ENCODE data around the gene SLC15A1.

Gene SLC15A1

GRCh38 chr13:98738213-98738612, 14.3 kb downstream of the SLC15A1 start:
- TF ChIP-seq MAX (IDR thresholded peaks at IDR 0.05; ENCODE audit: low read depth, low read length): no peak
- TF ChIP-seq MYC (IDR thresholded peaks at IDR 0.05; ENCODE audit: low read depth, low read length): no peak
- TF ChIP-seq POLR2A (IDR thresholded peaks at IDR 0.05; ENCODE audit: extremely low read depth, insufficient read length): no peak
- TF ChIP-seq CTCF (IDR thresholded peaks at IDR 0.05; ENCODE audit: low read depth, low read length): no peak
- no peak overlapping the region for H3K4me3 ChIP-seq (ENCODE audit: low read depth, low read length)
- no peak for DNase-seq (ENCODE audit: low read depth)

GRCh38 chr13:98731925-98732324, 20.5 kb downstream of the SLC15A1 start:
- TF ChIP-seq MYC (IDR thresholded peaks at IDR 0.05; ENCODE audit: low read depth, low read length) (no peak), POLR2A (IDR thresholded peaks at IDR 0.05; ENCODE audit: extremely low read depth, insufficient read length) (no peak), MAX (IDR thresholded peaks at IDR 0.05; ENCODE audit: low read depth, low read length) (no peak), CTCF (IDR thresholded peaks at IDR 0.05; ENCODE audit: low read depth, low read length) (no peak)
- DNase-seq (ENCODE audit: low read depth): no peak
- H3K4me3 ChIP-seq (ENCODE audit: low read depth, low read length): no peak overlapping the region

- TF ChIP-seq MAX (IDR thresholded peaks at IDR 0.05; ENCODE audit: low read depth, low read length) (no peak), MYC (IDR thresholded peaks at IDR 0.05; ENCODE audit: low read depth, low read length) (no peak), POLR2A (IDR thresholded peaks at IDR 0.05; ENCODE audit: extremely low read depth, insufficient read length) (no peak), CTCF (IDR thresholded peaks at IDR 0.05; ENCODE audit: low read depth, low read length) (no peak)
- no peak for DNase-seq (ENCODE audit: low read depth)
- no peak overlapping the region for H3K4me3 ChIP-seq (ENCODE audit: low read depth, low read length)
Measured at GRCh38 chr13:98731038-98731437, 21.4 kb downstream of the SLC15A1 start.

- DNase-seq (ENCODE audit: low read depth): no peak
- TF ChIP-seq MYC (IDR thresholded peaks at IDR 0.05; ENCODE audit: low read depth, low read length): no peak
- no peak for TF ChIP-seq MAX (IDR thresholded peaks at IDR 0.05; ENCODE audit: low read depth, low read length)
- TF ChIP-seq POLR2A (IDR thresholded peaks at IDR 0.05; ENCODE audit: extremely low read depth, insufficient read length): no peak
- no peak for TF ChIP-seq CTCF (IDR thresholded peaks at IDR 0.05; ENCODE audit: low read depth, low read length)
- H3K4me3 ChIP-seq (ENCODE audit: low read depth, low read length): no peak overlapping the region
Measured at GRCh38 chr13:98730441-98730840, 22.0 kb downstream of the SLC15A1 start.

GRCh38 chr13:98729658-98730057, 22.8 kb downstream of the SLC15A1 start:
- no peak overlapping the region for H3K4me3 ChIP-seq (ENCODE audit: low read depth, low read length)
- DNase-seq (ENCODE audit: low read depth): no peak
- TF ChIP-seq MAX (IDR thresholded peaks at IDR 0.05; ENCODE audit: low read depth, low read length): no peak
- TF ChIP-seq MYC (IDR thresholded peaks at IDR 0.05; ENCODE audit: low read depth, low read length): no peak
- TF ChIP-seq POLR2A (IDR thresholded peaks at IDR 0.05; ENCODE audit: extremely low read depth, insufficient read length): no peak
- no peak for TF ChIP-seq CTCF (IDR thresholded peaks at IDR 0.05; ENCODE audit: low read depth, low read length)

- TF ChIP-seq CTCF (IDR thresholded peaks at IDR 0.05; ENCODE audit: low read depth, low read length): no peak
- no peak for TF ChIP-seq POLR2A (IDR thresholded peaks at IDR 0.05; ENCODE audit: extremely low read depth, insufficient read length)
- no peak for DNase-seq (ENCODE audit: low read depth)
- H3K4me3 ChIP-seq (ENCODE audit: low read depth, low read length): no peak overlapping the region
Measured at GRCh38 chr13:98722958-98723357, 29.5 kb downstream of the SLC15A1 start.
